ENCODE data around the gene FMNL1.

FMNL1 gene

GRCh38 chr17:45261577-45262515 is 40.2 kb downstream of the FMNL1 start, which contains the start of gene SPATA32:
SPATA32 (minus strand) TSS chr17:45262094; CDS start chr17:45262016, 78 bp downstream.
- H3K4me3 ChIP-seq (ENCODE audit: low read depth, low read length): peak within 1 kb of the TSS; percentile 53
- TF ChIP-seq CTCF (IDR thresholded peaks at IDR 0.05; ENCODE audit: borderline replicate concordance, insufficient read depth, low read depth, low read length): no peak

GRCh38 chr17:45262516-45263476 is 41.1 kb downstream of the FMNL1 start:
- H3K4me3 ChIP-seq (ENCODE audit: low read depth, low read length): peak overlapping the region; percentile 53
- TF ChIP-seq CTCF (IDR thresholded peaks at IDR 0.05; ENCODE audit: borderline replicate concordance, insufficient read depth, low read depth, low read length): no peak

- H3K4me3 ChIP-seq (ENCODE audit: low read depth, low read length): no peak overlapping the region
- no peak for TF ChIP-seq CTCF (IDR thresholded peaks at IDR 0.05; ENCODE audit: borderline replicate concordance, insufficient read depth, low read depth, low read length)
Measured at GRCh38 chr17:45263477-45263860, 41.8 kb downstream of the FMNL1 start.

GRCh38 chr17:45264430-45264829 is 42.7 kb downstream of the FMNL1 start:
- no peak overlapping the region for H3K4me3 ChIP-seq (ENCODE audit: low read depth, low read length)
- TF ChIP-seq CTCF (IDR thresholded peaks at IDR 0.05; ENCODE audit: borderline replicate concordance, insufficient read depth, low read depth, low read length): no peak

- no peak for TF ChIP-seq CTCF (IDR thresholded peaks at IDR 0.05; ENCODE audit: borderline replicate concordance, insufficient read depth, low read depth, low read length)
- no peak overlapping the region for H3K4me3 ChIP-seq (ENCODE audit: low read depth, low read length)
Measured at GRCh38 chr17:45264988-45265387, 43.3 kb downstream of the FMNL1 start.

GRCh38 chr17:45265821-45266220 is 44.1 kb downstream of the FMNL1 start:
- TF ChIP-seq CTCF (IDR thresholded peaks at IDR 0.05; ENCODE audit: borderline replicate concordance, insufficient read depth, low read depth, low read length): no peak
- no peak overlapping the region for H3K4me3 ChIP-seq (ENCODE audit: low read depth, low read length)
